ENCODE measurements around the gene NCL.

The NCL gene

GRCh38 chr2:231463698-231464575 is at the start of gene NCL:
NCL (minus strand) TSS chr2:231464484; CDS start chr2:231464353, 131 bp downstream.
- DNase-seq = peak; percentile 87

DNA sequence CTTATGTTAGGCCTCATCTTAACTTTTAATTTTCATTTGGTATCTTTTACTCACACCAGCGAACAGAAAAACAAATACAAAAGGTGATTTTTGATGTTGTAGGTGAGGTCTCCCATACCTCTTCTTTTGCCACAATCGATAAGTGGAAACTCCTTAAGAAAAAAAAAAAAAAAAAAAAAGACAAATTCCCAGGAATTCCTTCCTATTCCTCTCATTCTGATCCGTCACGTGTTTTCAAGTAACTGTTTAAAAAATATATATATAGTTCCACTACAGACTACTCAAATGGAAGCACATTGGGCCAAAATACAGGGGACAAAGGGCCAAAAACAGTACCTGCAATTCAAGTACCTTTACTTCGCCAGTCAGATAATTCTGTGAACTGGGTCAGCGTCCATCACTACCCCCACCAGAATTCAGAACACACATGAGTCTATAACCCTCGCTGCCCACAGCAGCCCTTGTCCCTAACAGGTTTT is 49.5 kb upstream of the NCL start:
- DNase-seq = no peak

DNA sequence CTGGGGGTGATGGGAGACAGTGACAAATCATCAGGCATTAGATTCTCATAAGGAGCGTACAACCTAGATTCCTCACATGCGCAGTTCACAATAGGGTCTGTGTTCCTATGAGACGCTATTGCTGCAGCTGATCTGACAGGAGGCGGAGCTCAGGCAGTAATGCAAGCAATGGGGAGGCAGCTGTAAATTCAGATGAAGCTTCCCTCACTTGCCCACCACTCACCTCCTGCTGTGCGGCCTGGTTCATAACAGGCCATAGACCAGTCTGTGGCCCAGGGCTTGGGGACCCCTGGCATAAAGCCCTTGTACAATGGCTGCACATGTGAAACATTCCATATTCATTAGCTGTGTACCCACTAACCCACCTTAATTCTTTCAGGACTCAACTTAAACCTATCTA is 47.9 kb upstream of the NCL start:
- DNase-seq = peak; percentile 71

- DNase-seq = no peak
Measured at GRCh38 chr2:231503766-231504165, 39.5 kb upstream of the NCL start.

- DNase-seq = no peak
Measured at GRCh38 chr2:231502596-231502995, 38.3 kb upstream of the NCL start.

- no peak for DNase-seq
Measured at GRCh38 chr2:231497651-231498050, 33.4 kb upstream of the NCL start.

DNA sequence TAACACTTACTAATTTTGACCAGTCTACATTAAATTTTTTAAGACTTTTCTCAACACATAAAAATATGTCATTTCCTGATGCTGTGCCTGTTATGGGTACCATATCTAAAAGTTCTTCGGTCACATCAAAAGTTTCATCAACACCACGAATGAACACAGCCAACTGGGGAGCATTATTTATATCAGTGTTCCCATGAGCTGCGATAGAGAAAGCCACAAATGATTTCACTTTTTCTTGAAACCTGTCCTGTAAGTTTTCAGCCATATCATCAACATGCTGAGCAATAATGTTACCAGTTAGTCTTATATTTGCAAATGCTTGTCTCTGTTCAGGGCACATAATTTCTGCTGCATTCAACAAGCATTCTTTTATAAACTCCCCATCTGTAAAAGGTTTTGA is 30.4 kb upstream of the NCL start:
- no peak for DNase-seq

DNA sequence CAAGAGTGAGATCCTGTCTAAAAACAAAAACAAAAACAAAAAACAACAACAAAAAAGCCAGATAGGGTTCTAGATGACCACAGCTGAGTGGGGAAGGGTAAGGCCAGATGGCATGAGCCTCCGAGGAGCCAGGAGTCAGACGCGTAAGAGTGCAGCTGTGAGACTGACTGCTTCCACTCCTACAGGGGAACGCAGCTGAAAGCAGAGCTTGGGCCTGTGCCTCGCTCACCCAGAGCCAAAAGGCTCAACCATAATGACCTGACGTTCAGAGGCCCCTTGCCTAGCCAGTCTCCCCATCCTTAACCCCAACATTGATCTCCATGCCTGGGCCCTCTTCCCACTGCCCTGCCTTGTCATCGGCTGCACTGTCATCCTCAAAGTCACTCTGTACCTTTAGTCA is 26.5 kb upstream of the NCL start:
- DNase-seq = no peak

DNA sequence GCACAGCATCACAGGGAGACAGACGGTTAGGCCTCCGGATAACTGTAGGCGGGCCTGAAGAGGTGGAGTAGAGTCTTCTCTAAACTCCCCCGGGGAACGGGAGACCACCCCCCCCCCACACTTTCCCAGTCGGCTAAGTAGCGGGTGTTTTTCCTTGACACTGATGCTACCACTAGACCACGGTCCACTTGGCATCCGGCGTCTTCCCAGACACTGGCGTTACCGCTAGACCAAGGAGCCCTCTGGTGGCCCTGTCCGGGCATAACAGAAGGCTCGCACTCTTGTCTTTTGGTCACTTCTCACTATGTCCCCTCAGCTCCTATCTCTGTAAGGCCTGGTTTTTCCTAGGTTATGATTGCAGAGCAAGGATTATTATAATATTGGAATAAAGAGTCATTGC is 25.7 kb upstream of the NCL start:
- DNase-seq = no peak

- DNase-seq = no peak
Measured at GRCh38 chr2:231488331-231488730, 24.0 kb upstream of the NCL start.

GRCh38 chr2:231486851-231487596 is 22.7 kb upstream of the NCL start:
- DNase-seq = no peak

DNA sequence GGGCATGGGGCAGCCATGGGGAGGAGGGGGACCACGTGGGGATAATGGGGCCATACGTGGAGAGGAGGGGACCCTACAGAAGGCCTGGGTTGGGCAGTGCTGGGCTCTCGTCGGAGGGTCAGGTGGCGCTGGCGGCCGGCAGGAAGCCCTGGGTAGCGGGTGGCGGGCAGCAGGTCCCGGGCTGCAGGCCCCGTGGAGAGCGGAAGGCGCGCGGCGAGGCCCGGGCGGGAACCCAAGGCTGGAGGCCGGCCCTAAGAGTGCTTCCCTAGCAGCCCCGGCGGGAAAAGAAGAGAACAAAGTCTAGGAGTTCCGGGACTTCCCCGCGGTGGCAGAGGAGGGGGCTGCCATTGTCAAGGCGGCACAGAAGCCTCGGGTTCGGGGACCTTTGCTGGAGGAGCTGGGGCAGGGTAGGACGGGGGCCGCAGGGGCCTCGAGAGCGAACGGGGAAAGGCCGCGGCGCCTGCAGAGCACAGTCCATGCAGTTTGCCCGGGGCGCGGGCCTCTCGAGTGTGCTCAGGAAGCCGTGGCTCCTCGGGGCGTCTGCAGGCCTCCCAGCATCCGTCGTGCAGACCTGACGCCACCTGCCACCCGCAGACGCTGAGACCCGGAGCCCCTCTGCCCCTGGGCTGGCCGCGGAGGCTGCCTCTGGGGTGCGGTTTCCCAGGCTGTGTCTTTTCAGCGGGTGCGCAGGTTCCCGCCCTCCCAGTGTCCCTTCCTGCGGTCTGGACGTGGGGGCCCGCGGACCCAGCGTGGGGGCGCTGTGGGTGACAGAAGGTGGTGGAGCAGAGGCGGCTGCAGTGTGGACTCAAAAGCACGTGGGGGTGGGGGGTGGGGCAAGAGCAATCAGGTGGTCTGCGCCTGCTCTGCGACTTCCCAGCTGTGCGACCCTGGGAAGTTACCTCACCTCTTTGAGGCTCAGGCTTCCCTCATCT is 19.4 kb upstream of the NCL start:
- no peak for DNase-seq

DNA sequence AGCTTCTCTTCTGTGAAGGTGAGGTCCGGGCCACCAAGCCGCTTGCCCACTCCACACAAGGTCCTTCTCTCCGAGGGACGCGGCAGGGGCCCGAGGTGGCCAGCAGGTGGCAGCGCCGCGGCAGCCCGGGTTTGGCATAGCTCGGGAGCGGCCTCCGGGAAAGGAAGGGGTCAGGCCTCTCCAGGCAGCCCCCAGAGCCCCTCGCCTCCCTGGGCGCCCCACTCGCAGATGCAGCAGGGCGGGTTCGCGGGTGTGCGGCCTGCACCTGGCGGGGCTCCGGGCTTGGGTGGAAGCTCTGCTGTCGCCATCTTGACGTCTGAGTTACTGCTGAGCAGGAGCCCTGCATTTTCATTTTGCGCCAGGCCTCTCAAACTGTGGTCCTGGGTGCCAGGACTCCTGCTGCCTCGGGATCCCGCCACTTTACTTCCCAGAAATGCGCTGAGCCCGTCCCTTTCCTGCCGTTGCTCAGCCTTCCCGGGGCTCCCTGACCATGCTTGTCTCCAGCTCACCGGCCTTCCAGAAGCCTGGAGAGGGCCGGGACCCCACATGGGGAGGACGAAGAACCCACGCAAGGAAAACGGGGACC is 18.6 kb upstream of the NCL start:
- peak; percentile 17 for DNase-seq

GRCh38 chr2:231480781-231481180 is 16.5 kb upstream of the NCL start:
- no peak for DNase-seq

- DNase-seq = no peak
Measured at GRCh38 chr2:231479455-231479854, 15.2 kb upstream of the NCL start.

GRCh38 chr2:231476920-231477319 is 12.6 kb upstream of the NCL start:
- no peak for DNase-seq

DNA sequence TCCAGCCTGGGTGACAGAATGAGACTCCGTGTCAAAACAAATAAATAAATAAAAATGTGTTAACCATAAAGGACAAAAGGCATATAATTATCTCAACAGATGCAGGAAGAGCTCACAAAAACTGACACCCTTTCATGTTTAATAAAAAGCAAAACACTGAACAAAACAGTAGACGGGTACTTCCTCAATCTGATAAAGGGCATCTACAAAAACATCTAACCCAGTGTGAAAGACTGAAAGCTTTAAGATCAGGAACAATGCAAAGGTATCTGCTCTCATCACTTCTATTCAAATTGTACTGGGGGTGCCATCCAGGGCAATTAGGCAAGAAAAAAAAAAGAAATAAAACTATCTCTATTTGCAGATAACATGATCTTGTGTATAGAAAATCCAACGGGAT is 11.7 kb upstream of the NCL start:
- no peak for DNase-seq

- no peak for DNase-seq
Measured at GRCh38 chr2:231472816-231473215, 8.5 kb upstream of the NCL start.

GRCh38 chr2:231470246-231470900 is 6.1 kb upstream of the NCL start:
- no peak for DNase-seq

DNA sequence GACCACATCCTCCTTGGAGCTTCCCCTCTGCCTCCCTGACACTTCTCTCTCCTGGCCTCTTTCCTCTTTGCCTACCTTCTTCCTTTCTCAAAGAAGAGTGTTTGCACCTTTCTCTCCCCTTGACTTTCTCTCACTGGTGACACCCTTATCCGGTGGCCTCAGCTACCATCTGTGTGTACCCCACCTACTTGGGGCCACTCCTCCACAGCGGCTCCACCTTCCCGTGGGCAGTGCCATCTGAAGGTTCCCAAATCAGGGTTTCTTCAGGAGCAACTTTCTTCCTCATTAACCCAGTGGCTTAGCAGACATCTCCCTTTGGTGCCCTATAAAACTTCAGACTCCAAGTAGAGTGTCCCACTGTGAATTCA is 5.3 kb upstream of the NCL start:
- DNase-seq = no peak

DNA sequence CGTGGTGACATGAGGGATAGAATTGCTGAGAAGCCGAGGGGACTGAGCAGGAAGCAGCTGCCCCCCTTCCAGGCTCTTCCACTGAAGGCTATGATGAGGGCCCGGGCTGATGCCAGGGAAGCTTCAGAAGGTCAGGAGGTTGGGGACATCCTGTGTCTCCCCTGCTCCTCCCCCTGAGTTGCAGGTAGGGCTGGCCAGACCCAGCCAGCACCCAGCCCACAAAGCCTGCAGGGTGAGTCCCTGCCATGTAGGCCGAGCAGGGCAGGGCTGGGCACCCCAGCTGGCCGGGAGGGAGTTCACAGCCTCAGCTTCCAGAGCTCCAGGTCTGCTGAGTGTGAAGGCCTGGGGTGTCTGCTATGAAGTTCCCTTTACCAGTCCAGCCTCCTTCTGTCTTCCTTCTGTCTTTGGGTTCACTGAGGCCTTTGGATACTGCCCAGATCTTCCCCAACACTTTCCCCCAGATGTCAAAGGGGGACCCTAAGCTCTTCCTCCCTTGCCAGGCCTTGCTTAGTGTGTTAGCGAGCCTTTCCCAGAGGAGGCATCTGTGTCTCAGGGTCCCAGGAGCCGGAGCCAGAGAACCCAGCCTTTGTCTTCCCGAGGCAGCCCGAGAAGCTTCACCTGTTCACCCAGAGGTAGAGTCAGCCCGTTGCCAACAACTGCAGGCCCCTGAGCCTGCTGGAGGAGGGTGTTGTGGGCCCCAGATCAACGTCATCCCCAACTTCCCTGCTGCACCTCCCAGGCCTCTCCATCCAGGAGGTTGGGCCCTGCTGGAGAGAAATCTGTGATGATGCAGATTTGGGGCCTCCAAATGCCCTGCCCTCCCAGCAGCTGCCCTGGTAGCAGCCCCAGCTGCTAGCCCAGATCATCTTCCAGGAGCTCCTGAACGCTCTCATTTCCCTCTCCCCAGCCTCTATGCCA is 3.6 kb upstream of the NCL start:
- DNase-seq = no peak

Data from NCI-H526 treated with DMSO at 0.1 percent for 48 hours (cell line).